Fibroblast of villous mesenchyme (primary cell): ENCODE results near the gene SLC8A1. TPM values are rescaled to one million over a fixed set of nuclear protein-coding genes. Genes with fewer than 3 reads are reported as not detected.

ENCODE experiments used
- DNase-seq: peaks from one replicate; pipeline ENCODE4 v3.0.0-alpha.2; 2010; ENCODE audit warnings: low read depth
- H3K4me3 ChIP-seq: 2 replicates; pipeline ENCODE4 v1.5.1; 2011; ENCODE audit warnings: low read depth, mild to moderate bottlenecking, low read length
- total RNA-seq: library from RNA; depleted of rRNA; stranded (reverse); fragments of >200 nt; gene quantifications from 2 replicates; pipeline ENCODE4 v1.2.3, GENCODE V29; 2012
- TF ChIP-seq, protein P1 (sequence below): IDR thresholded peaks from 2 replicates; pipeline ENCODE4 v1.5.1; 2012; ENCODE audit warnings: low read depth, mild to moderate bottlenecking, low read length; ENCODE audit not compliant: insufficient read depth

The SLC8A1 gene
- total RNA-seq, 1 donor, result 98.9 TPM

DNA sequence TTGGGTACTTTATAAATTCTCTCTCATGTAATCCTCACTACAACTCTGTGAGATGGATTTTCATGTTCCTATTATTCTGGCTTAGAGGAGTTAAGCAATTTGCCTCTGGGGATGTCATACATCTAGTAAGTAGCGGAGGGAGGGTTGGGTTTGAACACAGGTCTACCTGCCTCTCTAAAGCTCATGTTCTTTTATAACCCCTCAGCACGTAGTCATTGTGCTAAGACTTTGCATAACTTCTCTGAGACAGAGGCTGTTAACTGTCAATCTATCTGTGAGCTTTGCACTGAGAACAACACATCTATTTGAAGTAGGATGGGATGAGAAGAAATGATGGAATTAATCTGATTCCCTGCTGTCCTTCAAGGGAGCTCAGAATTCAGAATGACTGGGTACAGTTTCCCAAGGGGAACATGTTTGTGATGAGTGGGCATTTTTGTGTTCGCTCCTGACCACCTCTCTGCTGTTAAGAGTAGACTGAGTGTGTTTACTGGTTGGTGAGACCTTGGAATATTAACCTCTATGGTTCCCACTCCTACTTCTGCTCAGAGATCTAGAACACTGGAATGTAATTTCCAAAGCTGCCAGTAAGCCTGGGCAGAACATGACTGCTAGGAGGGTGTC lies 320.7 kb downstream of the SLC8A1 start:
- DNase-seq, result no peak
- no peak overlapping the region for H3K4me3 ChIP-seq
- TF ChIP-seq, protein P1, sequence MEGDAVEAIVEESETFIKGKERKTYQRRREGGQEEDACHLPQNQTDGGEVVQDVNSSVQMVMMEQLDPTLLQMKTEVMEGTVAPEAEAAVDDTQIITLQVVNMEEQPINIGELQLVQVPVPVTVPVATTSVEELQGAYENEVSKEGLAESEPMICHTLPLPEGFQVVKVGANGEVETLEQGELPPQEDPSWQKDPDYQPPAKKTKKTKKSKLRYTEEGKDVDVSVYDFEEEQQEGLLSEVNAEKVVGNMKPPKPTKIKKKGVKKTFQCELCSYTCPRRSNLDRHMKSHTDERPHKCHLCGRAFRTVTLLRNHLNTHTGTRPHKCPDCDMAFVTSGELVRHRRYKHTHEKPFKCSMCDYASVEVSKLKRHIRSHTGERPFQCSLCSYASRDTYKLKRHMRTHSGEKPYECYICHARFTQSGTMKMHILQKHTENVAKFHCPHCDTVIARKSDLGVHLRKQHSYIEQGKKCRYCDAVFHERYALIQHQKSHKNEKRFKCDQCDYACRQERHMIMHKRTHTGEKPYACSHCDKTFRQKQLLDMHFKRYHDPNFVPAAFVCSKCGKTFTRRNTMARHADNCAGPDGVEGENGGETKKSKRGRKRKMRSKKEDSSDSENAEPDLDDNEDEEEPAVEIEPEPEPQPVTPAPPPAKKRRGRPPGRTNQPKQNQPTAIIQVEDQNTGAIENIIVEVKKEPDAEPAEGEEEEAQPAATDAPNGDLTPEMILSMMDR, result no peak

DNA sequence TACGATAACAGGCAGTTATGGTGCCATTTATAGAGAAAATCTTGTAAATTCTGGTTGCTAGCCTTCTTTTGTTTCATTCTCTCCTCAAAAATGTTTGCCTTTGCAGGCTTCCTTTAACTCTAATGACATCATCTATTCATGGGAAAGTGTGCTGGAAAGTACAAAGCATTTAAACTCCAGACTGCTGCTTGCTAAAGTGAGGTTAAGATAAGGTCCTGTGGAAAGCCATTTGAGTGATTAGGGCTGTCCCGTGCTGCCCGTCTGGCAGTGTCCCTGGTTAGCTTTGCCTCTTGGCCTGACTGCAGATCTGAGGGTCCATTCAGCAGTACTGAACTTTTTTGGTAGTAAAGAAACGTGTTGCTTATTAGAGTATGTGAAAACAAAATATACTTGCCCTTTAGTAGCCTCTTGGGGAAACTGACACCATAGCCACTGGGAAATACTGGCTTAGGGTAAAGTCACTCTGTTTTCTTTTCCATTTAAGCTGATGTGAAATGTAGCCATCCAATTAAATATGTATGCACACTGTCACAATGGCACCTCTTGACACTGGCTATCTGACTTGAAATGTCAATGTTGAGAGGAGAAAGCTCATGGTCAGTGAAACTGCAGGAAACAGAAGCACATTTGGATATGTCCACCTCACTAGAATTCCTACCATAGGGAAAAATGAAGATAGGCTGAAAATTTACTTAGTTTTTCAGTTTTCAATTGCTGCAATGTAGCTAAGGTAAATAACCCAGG lies 321.5 kb downstream of the SLC8A1 start:
- peak; percentile 40 for DNase-seq
- H3K4me3 ChIP-seq, result no peak overlapping the region
- TF ChIP-seq, protein P1, result no peak

DNA sequence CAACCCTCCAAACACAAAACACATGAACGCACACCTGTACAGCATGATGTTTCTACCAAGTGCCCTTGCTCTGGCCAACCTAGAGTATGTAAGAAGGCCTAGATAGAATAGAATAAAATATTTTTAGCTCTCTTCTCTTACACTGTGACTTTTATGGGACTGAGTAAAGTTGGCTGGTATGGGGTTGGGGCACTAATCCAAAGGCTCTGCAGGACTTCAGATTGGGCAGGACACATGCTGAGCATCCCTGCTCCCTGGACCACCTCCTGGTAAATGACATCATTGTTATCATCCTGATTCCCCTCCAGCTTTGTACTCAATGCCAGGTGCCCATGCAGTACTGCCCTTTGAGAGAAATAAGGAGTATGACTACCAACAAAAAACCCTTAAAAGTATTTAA lies 322.2 kb downstream of the SLC8A1 start:
- no peak overlapping the region for H3K4me3 ChIP-seq
- TF ChIP-seq, protein P1, result no peak
- no peak for DNase-seq

DNA sequence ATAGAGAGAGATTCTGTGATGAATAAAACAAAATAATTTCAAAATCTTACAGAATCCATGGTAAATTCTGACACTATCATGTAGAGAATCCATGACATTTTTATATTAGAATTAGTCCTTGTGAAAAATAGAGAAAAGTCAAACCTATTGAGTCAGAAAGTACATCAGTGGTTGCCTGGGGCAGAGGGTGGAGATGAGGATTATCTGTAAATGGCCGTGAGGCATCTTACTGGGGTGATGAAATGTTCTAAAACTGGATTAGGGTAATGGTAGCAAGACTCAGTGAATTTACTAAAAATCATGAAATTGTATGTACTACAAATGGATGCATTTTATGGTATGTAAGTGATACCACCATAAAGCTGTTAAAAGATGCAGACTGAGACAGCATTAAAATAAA lies 323.1 kb downstream of the SLC8A1 start:
- no peak overlapping the region for H3K4me3 ChIP-seq
- DNase-seq, result no peak
- TF ChIP-seq, protein P1, result no peak

DNA sequence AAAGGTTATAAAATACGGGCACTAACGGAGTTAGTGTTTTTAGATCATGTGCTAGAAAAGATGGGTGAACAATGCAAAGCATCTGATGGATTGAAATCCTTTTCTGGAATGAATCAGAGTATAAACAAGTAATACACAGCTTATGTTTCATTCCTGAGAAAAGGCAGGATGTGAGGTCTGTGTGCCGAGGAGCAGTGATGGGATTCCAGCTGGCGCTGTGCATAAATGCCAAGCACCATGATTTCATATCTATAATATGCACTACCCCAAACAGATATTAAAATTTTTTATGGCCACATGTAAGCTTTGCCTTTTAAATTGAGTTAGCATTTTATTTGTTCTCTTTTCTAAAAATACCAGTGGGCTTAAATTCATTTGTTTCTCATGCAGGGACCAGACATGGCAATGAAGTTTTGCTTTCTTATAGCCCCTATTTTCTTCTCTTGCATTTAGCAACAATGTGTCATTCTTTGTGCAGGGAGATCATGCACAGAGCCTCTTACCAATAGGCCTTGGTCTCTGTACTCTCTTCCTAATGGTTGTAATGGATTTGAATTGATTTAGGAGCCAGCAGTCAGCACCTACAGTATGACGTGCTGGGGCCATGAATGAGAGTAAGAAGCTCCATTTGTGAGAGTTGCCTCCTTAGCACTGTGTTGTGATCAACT lies 323.9 kb downstream of the SLC8A1 start:
- TF ChIP-seq, protein P1, result no peak
- no peak overlapping the region for H3K4me3 ChIP-seq
- DNase-seq, result peak; percentile 53

DNA sequence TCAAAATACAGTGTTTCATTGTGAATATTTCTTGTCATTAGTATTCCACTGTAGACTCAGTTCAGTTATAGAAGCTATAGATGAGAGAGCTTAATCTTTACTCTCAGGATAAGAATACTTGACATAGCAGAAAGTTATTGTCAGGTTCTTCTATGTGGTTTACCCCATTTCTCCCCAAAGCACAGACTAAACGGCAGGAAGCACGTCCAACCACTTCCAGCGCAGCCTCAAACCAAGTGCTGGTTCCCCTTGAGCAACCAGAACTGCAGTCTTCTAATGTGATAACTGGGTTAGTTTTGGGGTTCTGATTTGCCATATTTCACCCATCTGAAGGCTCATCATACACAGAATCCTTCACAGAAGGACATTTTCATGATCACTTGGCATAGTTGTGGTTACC lies 324.7 kb downstream of the SLC8A1 start:
- DNase-seq, result no peak
- TF ChIP-seq, protein P1, result no peak
- H3K4me3 ChIP-seq, result no peak overlapping the region
